GM23338 (cell line): Measurements from ENCODE around the gene DHRS7C. TPM values are rescaled to one million over a fixed set of nuclear protein-coding genes. Genes with fewer than 3 reads are reported as not detected.

Source experiments
- ATAC-seq: fragments of 200-7000 bp; cut with Tn5 transposase; 3 replicates; pipeline ENCODE4 v1.9.1; 2020
- DNase-seq: peaks from one replicate; pipeline ENCODE4 v3.0.0-alpha.2; 2015; ENCODE audit warnings: low spot score
- H2AFZ ChIP-seq: fragments of 200-600 bp; sonication (generic); 2 replicates; pipeline ENCODE4 v1.8.0; 2016; ENCODE audit warnings: antibody characterized with exemption, mild to moderate bottlenecking, moderate library complexity
- H3F3A ChIP-seq: fragments of 200-600 bp; sonication (generic); replicated peaks from 2 replicates; pipeline ENCODE4 v1.8.0; 2017; ENCODE audit warnings: antibody characterized with exemption, mixed run types, low read depth
- H3K27ac ChIP-seq: fragments of 200-600 bp; sonication (generic); 2 replicates; pipeline ENCODE4 v1.6.1; 2016; ENCODE audit warnings: low read depth
- H3K27me3 ChIP-seq: fragments of 200-600 bp; sonication (generic); 2 replicates; pipeline ENCODE4 v1.8.0; 2016; ENCODE audit warnings: mild to moderate bottlenecking, mixed run types, moderate library complexity; ENCODE audit not compliant: insufficient read depth
- H3K36me3 ChIP-seq: fragments of 200-600 bp; sonication (generic); 2 replicates; pipeline ENCODE4 v1.8.0; 2016; ENCODE audit warnings: mild to moderate bottlenecking; ENCODE audit not compliant: insufficient read depth
- H3K4me1 ChIP-seq: fragments of 200-600 bp; sonication (generic); 2 replicates; pipeline ENCODE4 v1.8.0; 2016; ENCODE audit warnings: mild to moderate bottlenecking, moderate library complexity; ENCODE audit not compliant: insufficient read depth
- H3K4me2 ChIP-seq: fragments of 200-600 bp; sonication (generic); 2 replicates; pipeline ENCODE4 v1.7.1; 2017; ENCODE audit warnings: mixed run types
- H3K4me3 ChIP-seq: fragments of 200-600 bp; sonication (generic); 2 replicates; pipeline ENCODE4 v1.6.1; 2016; ENCODE audit warnings: mixed run types
- H3K79me2 ChIP-seq: fragments of 200-600 bp; sonication (generic); replicated peaks from 2 replicates; pipeline ENCODE4 v1.8.0; 2017; ENCODE audit warnings: mild to moderate bottlenecking; ENCODE audit not compliant: insufficient read depth
- H3K9me2 ChIP-seq: fragments of 200-600 bp; sonication (generic); 2 replicates; pipeline ENCODE4 v1.8.0; 2017; ENCODE audit not compliant: insufficient read depth
- H4K20me1 ChIP-seq: fragments of 200-600 bp; sonication (generic); replicated peaks from 2 replicates; pipeline ENCODE4 v1.8.0; 2017; ENCODE audit warnings: mild to moderate bottlenecking; ENCODE audit not compliant: insufficient read depth
- H3K27ac Mint-ChIP-seq: 2 replicates; pipeline ENCODE4 v1.8.0; 2020; ENCODE audit warnings: inconsistent platforms, mild to moderate bottlenecking, moderate library complexity, mixed read lengths
- H3K27me3 Mint-ChIP-seq: 3 replicates; pipeline ENCODE4 v1.8.0; 2022; ENCODE audit warnings: low read depth, mild to moderate bottlenecking, moderate library complexity, mixed read lengths, inconsistent platforms; ENCODE audit not compliant: insufficient read depth, poor library complexity
- H3K36me3 Mint-ChIP-seq: 3 replicates; pipeline ENCODE4 v1.8.0; 2021; ENCODE audit warnings: low read depth, mild to moderate bottlenecking, inconsistent platforms, moderate library complexity, mixed read lengths
- H3K4me1 Mint-ChIP-seq: 3 replicates; pipeline ENCODE4 v1.8.0; 2020; ENCODE audit warnings: mild to moderate bottlenecking, inconsistent platforms, mixed read lengths
- H3K4me3 Mint-ChIP-seq: 3 replicates; pipeline ENCODE4 v1.8.0; 2021; ENCODE audit warnings: moderate library complexity, mild to moderate bottlenecking, inconsistent platforms, mixed read lengths
- H3K9me3 Mint-ChIP-seq: 3 replicates; pipeline ENCODE4 v1.8.0; 2020; ENCODE audit warnings: moderate library complexity, mild to moderate bottlenecking, inconsistent platforms, mixed read lengths
- CREB1 ChIP-seq: fragments of 250-450 bp; sonication (Bioruptor Pico); IDR thresholded peaks from 2 replicates; pipeline ENCODE4 v1.5.0; 2020; ENCODE audit warnings: low read depth, mild to moderate bottlenecking, moderate library complexity
- EZH2 ChIP-seq: fragments of 200-600 bp; sonication (generic); IDR thresholded peaks from one replicate; pipeline ENCODE4 v1.8.0; 2017; ENCODE audit warnings: antibody characterized with exemption, mild to moderate bottlenecking, low read depth; ENCODE audit not compliant: unreplicated experiment
- EZH2phosphoT487 ChIP-seq: fragments of 200-600 bp; sonication (generic); IDR thresholded peaks from one replicate; pipeline ENCODE4 v1.8.1; 2018; ENCODE audit warnings: antibody characterized with exemption; ENCODE audit not compliant: unreplicated experiment
- JUNB ChIP-seq: IDR thresholded peaks from one replicate; pipeline ENCODE4 v1.6.1; 2016; ENCODE audit warnings: antibody characterized with exemption; ENCODE audit not compliant: unreplicated experiment
- NANOG ChIP-seq: IDR thresholded peaks from 2 replicates; pipeline ENCODE4 v1.6.1; 2016; ENCODE audit warnings: antibody characterized with exemption, borderline replicate concordance
- POLR2AphosphoS5 ChIP-seq: IDR thresholded peaks from 2 replicates; pipeline ENCODE4 v1.6.1; 2016; ENCODE audit warnings: antibody characterized with exemption, low read depth
- STAT1 ChIP-seq: IDR thresholded peaks from one replicate; pipeline ENCODE4 v1.6.1; 2016; ENCODE audit warnings: antibody characterized with exemption; ENCODE audit not compliant: unreplicated experiment
- ZNF114 ChIP-seq: fragments of 250-450 bp; sonication (Bioruptor Pico); IDR thresholded peaks from 2 replicates; pipeline ENCODE4 v1.5.0; 2020; ENCODE audit warnings: mild to moderate bottlenecking, moderate library complexity
- ZNF331 ChIP-seq: fragments of 250-450 bp; sonication (Bioruptor Pico); IDR thresholded peaks from 2 replicates; pipeline ENCODE4 v1.5.0; 2020; ENCODE audit warnings: low read depth, mild to moderate bottlenecking, moderate library complexity
- polyA plus RNA-seq: library from polyadenylated mRNA; unstranded; fragments of >200 nt; fragmentation: Nextera tagmentation; extraction: Ambion mirVana; gene quantifications from 2 replicates; pipeline ENCODE4 v1.2.1, GENCODE V29; 2016
- total RNA-seq: library from RNA; depleted of rRNA; stranded (reverse); fragments of >200 nt; shearing (Covaris generic); gene quantifications from 2 replicates; pipeline ENCODE4 v1.2.3, GENCODE V29; 2014
- TF ChIP-seq, protein P1 (sequence below): fragments of 250-450 bp; sonication (Bioruptor Pico); IDR thresholded peaks from 2 replicates; pipeline ENCODE4 v1.5.0; 2020; ENCODE audit warnings: mild to moderate bottlenecking, moderate library complexity
- TF ChIP-seq, protein P2 (sequence below): IDR thresholded peaks from one replicate; pipeline ENCODE4 v1.6.1; 2018; ENCODE audit warnings: antibody characterized with exemption; ENCODE audit not compliant: unreplicated experiment
- TF ChIP-seq, protein P3 (sequence below), 2 experiments: fragments of 200-600 bp in 1 of 2; sonication (generic) in 1 of 2; conservative IDR thresholded peaks; 2 replicates each; pipeline versions ENCODE4 v1.5.1 to v1.6.1; 2016 to 2017; ENCODE audit warnings: antibody characterized with exemption in 2 of 2, low read depth in 2 of 2, mild to moderate bottlenecking in 2 of 2, moderate library complexity in 1 of 2
- TF ChIP-seq, protein P4 (sequence below): IDR thresholded peaks from 2 replicates; pipeline ENCODE4 v1.6.1; 2016; ENCODE audit warnings: antibody characterized with exemption

Gene DHRS7C
- total and polyA plus RNA-seq, 2 experiments from 2014 or later = not detected

DNA sequence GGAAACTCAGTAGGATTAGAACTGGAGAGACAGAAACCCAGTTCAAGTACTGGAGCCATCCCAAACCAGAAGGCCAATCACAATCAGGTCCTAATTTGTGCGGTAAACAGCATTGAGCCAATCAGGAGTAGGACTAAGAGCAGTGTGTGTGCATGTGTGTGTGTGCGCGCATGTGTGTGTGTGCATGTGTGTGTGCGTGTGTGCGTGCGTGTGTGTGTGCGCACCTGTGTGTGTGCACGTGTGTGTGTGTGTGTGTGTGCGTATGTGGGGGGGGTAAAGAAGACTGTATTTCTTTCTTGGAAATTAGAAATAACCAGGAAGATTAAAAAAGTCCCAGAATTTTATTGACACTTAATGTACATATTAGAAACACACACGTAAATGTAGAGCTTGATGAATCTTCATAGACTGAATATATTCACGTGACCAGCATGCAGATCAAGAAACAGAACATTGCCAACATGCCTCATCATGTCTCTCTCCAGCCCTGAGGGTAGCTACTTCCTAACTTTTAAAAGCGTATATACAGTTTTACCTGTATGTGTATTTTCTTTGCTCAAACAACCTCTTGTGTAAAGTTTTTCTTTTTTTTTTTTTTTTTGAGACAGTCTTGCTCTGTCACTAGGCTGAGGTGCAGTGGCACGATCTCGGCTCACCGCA lies 919 bp upstream of the DHRS7C start:
- Histone ChIP-seq H3F3A (no peaks in the 10 kb centered on the region), H3K4me3 (no peak overlapping the region), H3K27ac (no peak overlapping the region), H3K9me2 (no peaks in the 10 kb centered on the region), H2AFZ (no peak overlapping the region), H3K4me1 (no peaks in the 10 kb centered on the region), H4K20me1 (no peaks in the 10 kb centered on the region), H3K4me2 (no peak overlapping the region), H3K36me3 (no peaks in the 10 kb centered on the region), H3K79me2 (no peaks in the 10 kb centered on the region), H3K27me3 (no peaks in the 10 kb centered on the region)
- peaks cover 6% of the 10 kb centered on the region for H3K27me3 Mint-ChIP-seq
- H3K9me3 Mint-ChIP-seq = no peaks in the 10 kb centered on the region
- no peaks in the 10 kb centered on the region for H3K36me3 Mint-ChIP-seq
- DNase-seq = no peak
- no peak overlapping the region for H3K4me3 Mint-ChIP-seq
- no peaks in the 10 kb centered on the region for H3K4me1 Mint-ChIP-seq
- TF ChIP-seq, protein P1, sequence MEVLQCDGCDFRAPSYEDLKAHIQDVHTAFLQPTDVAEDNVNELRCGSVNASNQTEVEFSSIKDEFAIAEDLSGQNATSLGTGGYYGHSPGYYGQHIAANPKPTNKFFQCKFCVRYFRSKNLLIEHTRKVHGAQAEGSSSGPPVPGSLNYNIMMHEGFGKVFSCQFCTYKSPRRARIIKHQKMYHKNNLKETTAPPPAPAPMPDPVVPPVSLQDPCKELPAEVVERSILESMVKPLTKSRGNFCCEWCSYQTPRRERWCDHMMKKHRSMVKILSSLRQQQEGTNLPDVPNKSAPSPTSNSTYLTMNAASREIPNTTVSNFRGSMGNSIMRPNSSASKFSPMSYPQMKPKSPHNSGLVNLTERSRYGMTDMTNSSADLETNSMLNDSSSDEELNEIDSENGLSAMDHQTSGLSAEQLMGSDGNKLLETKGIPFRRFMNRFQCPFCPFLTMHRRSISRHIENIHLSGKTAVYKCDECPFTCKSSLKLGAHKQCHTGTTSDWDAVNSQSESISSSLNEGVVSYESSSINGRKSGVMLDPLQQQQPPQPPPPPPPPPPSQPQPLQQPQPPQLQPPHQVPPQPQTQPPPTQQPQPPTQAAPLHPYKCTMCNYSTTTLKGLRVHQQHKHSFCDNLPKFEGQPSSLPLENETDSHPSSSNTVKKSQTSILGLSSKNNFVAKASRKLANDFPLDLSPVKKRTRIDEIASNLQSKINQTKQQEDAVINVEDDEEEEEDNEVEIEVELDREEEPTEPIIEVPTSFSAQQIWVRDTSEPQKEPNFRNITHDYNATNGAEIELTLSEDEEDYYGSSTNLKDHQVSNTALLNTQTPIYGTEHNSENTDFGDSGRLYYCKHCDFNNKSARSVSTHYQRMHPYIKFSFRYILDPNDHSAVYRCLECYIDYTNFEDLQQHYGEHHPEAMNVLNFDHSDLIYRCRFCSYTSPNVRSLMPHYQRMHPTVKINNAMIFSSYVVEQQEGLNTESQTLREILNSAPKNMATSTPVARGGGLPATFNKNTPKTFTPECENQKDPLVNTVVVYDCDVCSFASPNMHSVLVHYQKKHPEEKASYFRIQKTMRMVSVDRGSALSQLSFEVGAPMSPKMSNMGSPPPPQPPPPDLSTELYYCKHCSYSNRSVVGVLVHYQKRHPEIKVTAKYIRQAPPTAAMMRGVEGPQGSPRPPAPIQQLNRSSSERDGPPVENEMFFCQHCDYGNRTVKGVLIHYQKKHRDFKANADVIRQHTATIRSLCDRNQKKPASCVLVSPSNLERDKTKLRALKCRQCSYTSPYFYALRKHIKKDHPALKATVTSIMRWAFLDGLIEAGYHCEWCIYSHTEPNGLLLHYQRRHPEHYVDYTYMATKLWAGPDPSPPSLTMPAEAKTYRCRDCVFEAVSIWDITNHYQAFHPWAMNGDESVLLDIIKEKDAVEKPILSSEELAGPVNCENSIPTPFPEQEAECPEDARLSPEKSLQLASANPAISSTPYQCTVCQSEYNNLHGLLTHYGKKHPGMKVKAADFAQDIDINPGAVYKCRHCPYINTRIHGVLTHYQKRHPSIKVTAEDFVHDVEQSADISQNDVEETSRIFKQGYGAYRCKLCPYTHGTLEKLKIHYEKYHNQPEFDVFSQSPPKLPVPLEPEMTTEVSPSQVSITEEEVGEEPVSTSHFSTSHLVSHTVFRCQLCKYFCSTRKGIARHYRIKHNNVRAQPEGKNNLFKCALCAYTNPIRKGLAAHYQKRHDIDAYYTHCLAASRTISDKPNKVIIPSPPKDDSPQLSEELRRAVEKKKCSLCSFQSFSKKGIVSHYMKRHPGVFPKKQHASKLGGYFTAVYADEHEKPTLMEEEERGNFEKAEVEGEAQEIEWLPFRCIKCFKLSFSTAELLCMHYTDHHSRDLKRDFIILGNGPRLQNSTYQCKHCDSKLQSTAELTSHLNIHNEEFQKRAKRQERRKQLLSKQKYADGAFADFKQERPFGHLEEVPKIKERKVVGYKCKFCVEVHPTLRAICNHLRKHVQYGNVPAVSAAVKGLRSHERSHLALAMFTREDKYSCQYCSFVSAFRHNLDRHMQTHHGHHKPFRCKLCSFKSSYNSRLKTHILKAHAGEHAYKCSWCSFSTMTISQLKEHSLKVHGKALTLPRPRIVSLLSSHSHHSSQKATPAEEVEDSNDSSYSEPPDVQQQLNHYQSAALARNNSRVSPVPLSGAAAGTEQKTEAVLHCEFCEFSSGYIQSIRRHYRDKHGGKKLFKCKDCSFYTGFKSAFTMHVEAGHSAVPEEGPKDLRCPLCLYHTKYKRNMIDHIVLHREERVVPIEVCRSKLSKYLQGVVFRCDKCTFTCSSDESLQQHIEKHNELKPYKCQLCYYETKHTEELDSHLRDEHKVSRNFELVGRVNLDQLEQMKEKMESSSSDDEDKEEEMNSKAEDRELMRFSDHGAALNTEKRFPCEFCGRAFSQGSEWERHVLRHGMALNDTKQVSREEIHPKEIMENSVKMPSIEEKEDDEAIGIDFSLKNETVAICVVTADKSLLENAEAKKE = no peak
- TF ChIP-seq ZNF114 (CRISPR knock-in tag) = no peak
- TF ChIP-seq, protein P2, sequence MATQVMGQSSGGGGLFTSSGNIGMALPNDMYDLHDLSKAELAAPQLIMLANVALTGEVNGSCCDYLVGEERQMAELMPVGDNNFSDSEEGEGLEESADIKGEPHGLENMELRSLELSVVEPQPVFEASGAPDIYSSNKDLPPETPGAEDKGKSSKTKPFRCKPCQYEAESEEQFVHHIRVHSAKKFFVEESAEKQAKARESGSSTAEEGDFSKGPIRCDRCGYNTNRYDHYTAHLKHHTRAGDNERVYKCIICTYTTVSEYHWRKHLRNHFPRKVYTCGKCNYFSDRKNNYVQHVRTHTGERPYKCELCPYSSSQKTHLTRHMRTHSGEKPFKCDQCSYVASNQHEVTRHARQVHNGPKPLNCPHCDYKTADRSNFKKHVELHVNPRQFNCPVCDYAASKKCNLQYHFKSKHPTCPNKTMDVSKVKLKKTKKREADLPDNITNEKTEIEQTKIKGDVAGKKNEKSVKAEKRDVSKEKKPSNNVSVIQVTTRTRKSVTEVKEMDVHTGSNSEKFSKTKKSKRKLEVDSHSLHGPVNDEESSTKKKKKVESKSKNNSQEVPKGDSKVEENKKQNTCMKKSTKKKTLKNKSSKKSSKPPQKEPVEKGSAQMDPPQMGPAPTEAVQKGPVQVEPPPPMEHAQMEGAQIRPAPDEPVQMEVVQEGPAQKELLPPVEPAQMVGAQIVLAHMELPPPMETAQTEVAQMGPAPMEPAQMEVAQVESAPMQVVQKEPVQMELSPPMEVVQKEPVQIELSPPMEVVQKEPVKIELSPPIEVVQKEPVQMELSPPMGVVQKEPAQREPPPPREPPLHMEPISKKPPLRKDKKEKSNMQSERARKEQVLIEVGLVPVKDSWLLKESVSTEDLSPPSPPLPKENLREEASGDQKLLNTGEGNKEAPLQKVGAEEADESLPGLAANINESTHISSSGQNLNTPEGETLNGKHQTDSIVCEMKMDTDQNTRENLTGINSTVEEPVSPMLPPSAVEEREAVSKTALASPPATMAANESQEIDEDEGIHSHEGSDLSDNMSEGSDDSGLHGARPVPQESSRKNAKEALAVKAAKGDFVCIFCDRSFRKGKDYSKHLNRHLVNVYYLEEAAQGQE = no peak
- TF ChIP-seq POLR2AphosphoS5 = no peak
- TF ChIP-seq JUNB = no peak
- no peak for TF ChIP-seq NANOG
- TF ChIP-seq ZNF331 (CRISPR knock-in tag) = no peak
- TF ChIP-seq EZH2 = no peak
- TF ChIP-seq STAT1 = no peak
- TF ChIP-seq, protein P3, sequence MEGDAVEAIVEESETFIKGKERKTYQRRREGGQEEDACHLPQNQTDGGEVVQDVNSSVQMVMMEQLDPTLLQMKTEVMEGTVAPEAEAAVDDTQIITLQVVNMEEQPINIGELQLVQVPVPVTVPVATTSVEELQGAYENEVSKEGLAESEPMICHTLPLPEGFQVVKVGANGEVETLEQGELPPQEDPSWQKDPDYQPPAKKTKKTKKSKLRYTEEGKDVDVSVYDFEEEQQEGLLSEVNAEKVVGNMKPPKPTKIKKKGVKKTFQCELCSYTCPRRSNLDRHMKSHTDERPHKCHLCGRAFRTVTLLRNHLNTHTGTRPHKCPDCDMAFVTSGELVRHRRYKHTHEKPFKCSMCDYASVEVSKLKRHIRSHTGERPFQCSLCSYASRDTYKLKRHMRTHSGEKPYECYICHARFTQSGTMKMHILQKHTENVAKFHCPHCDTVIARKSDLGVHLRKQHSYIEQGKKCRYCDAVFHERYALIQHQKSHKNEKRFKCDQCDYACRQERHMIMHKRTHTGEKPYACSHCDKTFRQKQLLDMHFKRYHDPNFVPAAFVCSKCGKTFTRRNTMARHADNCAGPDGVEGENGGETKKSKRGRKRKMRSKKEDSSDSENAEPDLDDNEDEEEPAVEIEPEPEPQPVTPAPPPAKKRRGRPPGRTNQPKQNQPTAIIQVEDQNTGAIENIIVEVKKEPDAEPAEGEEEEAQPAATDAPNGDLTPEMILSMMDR (conservative IDR thresholded peaks at IDR 0.05; ENCODE audit: low read depth in 2 of 2) = no peak
- TF ChIP-seq, protein P4, sequence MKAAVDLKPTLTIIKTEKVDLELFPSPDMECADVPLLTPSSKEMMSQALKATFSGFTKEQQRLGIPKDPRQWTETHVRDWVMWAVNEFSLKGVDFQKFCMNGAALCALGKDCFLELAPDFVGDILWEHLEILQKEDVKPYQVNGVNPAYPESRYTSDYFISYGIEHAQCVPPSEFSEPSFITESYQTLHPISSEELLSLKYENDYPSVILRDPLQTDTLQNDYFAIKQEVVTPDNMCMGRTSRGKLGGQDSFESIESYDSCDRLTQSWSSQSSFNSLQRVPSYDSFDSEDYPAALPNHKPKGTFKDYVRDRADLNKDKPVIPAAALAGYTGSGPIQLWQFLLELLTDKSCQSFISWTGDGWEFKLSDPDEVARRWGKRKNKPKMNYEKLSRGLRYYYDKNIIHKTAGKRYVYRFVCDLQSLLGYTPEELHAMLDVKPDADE = no peak
- TF ChIP-seq EZH2phosphoT487 = no peak
- TF ChIP-seq CREB1 (CRISPR knock-in tag) = no peak
- no peak overlapping the region for H3K27ac Mint-ChIP-seq
- ATAC-seq = no peak
